ENCODE measurements around the gene ADARB1.

GRCh38 chr21:45091550-45092322 lies 17.4 kb downstream of the ADARB1 start:
- TF ChIP-seq CTCF (IDR thresholded peaks at IDR 0.05) (no peak), POLR2A (IDR thresholded peaks at IDR 0.05) (no peak)
